ENCODE results near the gene TRAK2.

DNA sequence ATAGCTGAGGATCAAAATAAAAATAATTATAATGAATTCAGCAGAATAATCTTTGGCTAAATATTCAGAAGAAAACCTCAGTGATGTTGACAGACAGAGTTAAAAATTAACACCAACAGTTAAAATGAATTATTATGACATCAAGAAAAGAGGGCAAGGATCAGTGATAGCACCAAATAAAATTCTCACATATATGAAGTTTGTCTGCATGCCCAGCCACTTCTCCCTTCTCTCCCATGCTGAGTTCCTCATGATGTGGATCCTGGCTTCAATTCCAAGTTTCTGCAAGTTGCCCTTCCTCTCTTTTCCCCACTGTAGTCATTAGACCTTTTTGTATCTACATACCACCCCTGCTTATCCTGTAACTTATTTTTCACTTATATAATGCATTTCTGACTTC lies 7.1 kb upstream of the TRAK2 start:
- TF ChIP-seq, protein P1, sequence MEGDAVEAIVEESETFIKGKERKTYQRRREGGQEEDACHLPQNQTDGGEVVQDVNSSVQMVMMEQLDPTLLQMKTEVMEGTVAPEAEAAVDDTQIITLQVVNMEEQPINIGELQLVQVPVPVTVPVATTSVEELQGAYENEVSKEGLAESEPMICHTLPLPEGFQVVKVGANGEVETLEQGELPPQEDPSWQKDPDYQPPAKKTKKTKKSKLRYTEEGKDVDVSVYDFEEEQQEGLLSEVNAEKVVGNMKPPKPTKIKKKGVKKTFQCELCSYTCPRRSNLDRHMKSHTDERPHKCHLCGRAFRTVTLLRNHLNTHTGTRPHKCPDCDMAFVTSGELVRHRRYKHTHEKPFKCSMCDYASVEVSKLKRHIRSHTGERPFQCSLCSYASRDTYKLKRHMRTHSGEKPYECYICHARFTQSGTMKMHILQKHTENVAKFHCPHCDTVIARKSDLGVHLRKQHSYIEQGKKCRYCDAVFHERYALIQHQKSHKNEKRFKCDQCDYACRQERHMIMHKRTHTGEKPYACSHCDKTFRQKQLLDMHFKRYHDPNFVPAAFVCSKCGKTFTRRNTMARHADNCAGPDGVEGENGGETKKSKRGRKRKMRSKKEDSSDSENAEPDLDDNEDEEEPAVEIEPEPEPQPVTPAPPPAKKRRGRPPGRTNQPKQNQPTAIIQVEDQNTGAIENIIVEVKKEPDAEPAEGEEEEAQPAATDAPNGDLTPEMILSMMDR (IDR thresholded peaks at IDR 0.05), result no peak
- no peak for TF ChIP-seq EP300 (IDR thresholded peaks at IDR 0.05)
- TF ChIP-seq POLR2AphosphoS5 (IDR thresholded peaks at IDR 0.05), result no peak
